ENCODE data around the gene TSPAN1.

TSPAN1 gene

DNA sequence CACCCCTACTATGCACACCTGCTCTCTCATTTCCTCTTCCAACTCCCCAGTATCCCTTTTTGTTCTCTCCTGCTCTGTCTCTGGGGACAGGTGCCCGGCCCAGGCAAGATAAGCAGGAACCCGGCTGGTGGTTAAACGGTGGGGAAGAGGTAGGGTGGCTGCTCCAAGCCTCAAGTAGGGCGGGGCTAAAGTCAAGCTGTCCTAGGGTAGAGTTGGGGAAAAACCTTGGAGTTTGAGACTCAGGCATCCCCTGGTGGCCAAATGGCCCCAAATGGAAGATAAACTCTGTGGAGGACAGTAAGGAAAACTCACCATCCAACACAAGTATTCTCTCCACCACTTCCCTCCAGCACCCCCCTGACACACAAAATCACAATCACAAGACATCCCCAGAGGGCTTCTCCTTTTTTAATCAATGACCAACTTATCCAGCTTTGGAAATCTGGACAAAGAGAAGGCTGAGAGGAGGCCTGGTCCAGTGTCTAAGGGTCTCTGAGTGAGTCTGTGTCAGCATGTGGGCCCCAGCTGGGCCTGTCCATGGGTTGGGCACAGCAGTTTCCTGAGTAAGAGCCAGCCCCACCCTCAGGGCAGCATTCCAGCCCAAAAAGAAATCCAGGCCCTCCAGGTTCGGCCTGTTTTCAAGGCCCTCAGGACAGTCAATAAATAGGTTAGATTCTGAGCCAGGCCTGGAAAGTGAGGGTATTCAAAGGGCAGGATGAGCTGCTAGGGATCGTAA is 13.6 kb downstream of the TSPAN1 start:
- no peak for DNase-seq

DNA sequence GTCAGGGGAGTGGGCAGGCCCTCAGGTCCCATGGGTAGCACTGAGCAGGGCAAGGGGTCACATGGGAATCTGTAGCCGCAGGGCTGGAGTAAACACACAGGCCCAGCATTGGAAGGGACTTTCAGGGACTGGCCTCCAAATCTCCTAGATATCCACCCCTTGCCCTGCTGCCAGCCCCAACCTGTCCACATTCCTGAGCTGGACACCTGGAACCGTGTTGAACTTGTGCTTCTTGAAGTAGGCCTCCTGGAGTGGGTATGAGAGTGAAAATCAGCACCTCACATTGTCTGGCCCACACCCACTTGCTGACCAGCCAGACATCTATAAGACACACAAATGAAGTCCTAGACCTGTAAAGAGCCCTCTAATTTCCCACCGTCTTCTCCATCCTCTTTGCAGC is 15.7 kb downstream of the TSPAN1 start:
- DNase-seq, result no peak

DNA sequence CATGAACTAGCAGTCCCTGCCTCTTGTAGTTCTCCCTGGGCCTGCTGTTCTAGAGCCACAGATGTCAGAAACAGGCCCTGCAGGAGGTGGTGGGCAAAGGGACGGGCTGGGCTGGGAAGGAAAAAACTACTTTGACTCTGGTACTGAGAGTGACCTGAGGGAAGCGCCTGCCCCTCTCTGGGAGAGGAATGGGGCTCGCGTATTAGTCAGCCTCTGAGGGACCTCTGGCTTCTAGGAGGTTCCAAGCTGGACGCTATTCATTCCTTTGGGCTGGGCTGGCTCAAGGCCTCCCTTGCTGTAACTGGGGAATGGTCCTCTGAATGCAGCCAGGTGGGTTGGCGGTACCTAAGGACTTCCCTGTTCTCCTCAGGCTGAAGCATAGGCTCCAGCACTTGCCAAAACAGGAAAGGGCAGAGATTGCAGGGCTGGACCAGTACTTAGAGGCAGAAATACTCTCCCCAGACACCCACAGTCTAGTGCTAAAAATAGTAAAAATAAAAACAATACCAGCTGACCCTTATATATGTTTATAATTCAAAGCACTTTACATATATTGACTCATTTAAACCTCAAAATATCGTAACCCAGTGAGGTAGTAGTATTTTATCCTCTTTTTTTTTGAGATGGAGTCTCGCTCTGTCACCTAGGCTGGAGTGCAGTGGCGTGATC is 16.3 kb downstream of the TSPAN1 start:
- DNase-seq, result no peak

DNA sequence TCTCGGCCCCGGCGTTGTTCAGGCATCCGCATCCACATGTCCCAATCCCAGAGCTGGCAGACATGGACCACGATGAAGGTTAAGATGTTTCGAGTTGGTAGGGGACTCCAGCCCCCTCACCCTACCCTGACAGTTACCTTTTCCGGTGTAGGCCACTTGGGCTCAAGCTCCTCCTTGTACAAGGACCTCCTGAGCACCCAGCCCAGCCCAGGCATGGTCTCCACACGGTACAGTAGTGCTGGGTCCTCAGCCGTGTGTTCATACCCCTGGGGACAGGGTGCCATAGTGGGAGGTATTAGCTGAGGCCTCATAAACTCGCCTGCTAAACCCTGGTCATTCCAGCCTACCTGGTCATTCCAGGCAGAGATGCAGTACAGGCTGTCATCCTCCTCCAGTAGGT is 17.3 kb downstream of the TSPAN1 start:
- no peak for DNase-seq

DNA sequence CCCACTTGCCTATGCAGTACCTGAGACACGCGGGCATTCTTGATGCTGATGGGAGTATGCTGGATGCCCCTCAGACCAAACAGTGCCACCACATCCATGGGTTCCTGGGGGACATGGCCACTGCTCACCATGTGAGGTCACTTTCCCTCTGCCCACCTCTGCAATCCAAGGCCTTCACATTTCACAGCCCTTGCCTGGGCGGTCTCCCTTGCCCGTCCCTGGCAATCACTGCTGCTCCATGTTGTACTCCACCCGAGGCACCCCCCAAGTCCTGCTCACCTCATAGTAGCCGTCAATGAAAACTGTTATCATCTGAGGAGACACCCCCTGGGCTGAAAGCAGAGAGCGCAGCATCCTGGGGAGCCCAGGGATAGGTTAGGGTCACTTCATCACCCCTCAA is 18.4 kb downstream of the TSPAN1 start:
- DNase-seq, result no peak

DNA sequence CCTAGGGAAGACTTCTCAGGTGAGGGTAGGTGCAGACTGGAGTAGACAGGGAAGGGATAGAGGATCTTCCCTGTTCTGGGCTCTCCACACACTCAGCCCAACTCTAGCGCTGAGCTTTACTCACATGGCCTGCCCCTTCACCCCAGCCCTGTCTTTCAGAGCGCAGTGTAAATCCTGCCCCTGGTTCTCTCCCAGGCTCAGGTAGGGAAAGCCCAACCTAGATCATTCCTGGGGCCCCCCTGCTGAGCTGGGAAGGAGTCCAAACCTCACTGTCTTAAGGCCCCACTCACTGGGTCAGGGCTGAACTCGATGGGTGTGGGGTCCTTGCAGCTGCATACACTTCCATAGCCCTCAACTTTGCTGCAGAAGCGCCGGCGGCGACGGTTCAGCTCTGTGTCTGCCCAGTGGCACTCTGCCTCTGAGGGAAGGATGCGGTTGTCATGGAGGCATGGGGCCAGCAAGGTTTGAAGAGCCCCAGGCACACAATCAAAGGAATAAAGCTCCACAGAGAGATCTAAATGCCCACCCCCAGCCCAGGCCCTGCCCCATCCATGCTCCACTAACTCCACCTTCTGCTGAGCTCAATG is 19.2 kb downstream of the TSPAN1 start:
- DNase-seq, result no peak

DNA sequence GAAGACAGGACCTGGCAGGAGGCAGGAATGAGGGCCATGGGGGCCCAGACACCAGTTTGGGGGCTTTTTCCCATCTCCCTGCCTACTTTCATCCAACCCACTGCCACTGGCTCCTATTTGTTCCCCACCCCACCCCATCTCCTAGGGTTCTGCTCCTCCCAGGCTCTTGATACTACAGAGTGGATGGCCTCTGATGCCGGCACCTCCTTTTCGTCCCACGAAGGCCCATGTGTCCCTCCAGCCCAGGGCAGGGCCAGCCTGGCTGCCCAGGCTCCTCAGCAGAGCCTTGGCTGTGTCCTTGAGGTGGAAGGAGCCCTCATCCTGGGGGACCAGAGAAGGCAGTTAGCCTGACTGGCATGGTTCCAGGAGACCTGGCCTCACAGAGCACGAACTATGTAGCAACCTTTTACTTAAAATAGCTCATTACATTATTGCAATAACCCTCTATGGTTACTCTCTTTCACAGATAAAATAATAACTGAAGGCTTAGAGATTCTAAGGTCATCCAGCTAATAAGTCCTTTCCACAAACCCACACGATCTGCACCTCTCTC is 19.8 kb downstream of the TSPAN1 start:
- no peak for DNase-seq

DNA sequence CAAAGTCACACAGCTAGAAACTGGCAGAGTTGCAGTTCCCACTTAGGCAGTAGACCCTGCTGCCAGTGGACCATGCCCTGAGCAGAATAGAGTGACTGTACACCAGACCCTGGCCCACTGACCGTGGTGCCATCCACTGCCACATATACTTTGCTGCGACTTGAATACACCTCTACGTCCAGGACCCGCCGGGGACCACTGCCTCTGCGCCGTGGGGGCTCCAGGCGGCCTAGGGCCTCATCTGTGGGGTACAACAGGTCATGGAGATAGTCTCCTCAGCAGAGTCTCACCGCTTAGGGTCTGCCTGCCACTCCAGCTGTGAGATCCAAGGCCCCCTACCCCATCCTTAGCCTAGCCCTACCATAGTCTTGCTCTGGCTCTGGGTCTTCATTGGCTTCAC is 21.7 kb downstream of the TSPAN1 start:
- no peak for DNase-seq

DNA sequence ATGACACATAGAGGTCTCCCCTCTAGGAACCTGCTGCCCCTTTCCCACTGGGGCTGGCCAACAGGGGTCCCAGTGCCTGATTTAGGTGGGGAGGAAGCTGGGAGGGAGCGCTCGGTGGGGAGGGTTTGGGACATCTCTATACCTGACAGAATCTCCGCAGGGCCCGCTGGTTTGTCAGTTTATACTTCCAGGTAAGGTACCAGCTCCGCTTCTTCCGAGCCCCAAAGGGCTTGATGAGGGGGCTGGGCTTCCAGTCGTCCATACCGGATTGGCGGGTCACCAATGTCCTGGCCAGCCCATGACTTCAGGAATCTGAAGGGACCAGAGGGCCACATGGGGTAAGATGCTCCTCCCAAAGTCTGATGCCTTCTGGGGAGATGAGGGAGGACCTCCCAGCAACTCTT is 22.7 kb downstream of the TSPAN1 start:
- no peak for DNase-seq

DNA sequence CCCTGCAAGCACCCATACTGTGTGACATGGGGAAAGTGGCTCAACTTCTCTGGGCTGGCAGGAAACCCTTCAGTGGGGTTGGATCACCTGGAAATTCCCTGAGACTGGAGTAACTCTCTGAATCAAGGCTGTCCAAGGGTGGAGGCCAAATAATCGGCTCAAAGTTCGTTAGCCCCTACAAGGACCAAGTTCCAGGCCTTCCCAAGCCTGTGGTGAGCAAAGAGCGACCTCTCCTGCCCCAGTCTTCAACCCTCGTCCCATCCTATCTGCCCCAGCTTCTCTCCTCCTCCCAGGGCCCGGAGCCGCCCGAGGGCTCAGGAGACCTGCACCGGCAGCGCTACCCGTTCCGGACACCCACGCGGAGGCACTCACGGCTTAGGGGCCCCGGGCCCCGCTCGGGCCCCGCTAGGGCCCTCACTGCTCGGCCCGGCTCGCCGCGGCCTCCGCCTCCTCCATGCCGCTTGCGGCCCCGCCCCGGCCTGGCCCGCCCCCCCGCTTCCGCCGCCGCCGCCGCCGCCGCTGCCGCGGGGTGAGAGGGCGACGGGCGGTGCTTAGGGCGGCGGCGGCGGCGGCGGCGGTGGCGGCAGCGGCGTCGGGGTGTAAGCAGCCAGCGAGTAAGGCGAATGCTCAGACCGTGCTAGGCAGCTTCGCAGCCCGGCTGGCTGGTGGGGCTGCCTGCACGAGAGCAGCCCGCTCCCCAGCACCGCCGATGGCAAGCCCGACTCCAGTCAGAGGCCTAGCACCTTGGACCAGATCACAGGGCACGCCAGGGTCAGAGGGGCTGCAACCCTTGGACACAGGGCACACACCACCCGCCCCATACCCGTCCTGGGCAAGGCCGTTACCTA is 23.3 kb downstream of the TSPAN1 start, which contains the start of gene POMGNT1:
Gene POMGNT1, minus strand, starts transcription at position 471 of the 848 bp plus-strand sequence. CDS start 613 bp downstream, outside the sequence.
- DNase-seq, result peak; percentile 61

DNA sequence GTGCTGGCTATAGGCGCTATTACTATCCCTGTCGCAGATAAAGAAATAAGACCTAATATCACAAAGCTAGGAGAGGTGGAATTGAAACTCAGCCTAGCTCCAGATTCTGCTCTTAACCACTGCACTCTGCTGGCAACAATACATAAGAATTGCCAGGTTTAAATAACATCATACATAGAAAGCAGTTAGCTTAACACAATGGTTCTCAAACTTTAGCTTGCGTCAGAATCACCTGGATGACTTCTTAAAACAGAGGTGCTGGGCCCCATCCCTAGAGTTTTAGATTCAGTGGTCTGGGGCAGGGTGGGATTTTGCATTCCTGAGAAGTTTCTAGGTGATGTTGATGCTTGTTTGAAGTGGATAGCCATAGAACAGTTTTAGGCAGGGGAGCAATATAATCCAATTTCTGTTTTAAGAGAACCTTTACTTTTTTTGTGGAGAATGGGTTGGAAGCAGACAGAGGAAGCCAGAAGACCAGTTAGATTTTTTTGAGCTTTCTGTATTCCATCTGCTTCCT is 24.4 kb downstream of the TSPAN1 start:
- no peak for DNase-seq

DNA sequence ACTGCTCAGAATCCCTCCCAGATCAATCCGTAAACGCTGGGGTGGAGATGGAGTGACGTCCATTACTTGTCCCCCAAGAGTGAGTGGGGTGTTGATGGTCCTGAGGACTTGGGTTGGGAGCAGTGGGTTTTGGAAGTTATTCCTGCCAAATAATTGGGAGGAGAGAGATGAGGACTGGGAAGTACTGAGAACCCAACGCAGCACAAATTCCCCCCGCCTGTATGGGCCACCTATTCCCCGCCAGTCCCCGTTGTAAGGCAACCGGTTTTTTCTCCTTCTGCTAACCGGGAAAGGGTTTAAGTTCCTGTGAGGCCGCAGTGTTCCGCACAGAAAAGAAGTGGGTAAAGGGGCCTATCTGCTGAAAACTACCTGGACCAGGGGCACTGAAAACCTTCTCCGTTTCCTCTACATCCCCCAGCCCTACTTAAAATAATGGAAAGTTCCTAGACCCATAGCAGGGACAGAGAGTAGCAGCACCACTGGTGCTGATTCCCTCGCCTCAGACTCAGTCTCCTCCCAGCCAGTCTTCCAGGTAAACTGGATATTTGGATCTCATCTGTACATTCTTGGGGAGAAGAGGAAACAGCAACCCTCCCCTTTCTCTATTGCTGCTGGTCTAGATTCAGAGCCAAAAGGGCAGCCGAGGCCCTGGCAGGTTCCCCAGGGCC is 29.0 kb downstream of the TSPAN1 start:
- no peak for DNase-seq

DNA sequence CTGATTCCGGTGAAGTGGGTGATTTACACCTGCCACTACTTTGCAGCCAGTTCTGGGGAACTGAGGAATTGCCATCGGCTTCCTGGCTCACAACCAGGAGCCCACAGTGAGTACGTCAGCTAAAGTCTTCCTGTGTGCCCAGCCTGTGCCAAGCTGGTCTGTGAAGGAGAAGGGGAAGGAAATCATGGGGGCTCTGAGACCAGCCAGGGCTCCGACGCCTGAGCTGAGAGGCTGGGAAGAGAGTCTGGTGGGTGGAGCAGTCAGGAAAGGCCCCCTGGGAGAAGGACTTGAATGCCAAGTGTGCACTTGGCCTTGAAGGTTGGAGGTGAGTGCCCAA is 29.5 kb downstream of the TSPAN1 start:
- DNase-seq, result no peak

DNA sequence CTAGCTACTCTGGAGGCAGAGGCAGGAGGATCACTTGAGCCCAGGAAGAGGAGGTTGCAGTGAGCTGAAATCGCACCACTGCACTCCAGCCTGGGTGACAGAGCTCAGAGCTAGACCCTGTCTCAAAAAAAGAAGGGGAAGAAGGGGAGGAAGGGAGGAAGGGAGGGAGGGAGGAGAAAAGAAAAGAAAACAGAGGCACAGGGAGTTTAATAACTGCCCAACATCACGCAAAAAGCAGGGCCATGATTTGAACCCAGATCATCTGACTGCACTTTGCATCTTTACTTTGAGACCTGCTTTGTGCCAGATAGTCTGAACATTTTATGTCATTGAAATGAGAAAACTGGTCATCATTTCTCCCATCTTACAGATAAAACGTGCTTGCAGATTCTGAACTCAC is 30.3 kb downstream of the TSPAN1 start:
- DNase-seq, result no peak

DNA sequence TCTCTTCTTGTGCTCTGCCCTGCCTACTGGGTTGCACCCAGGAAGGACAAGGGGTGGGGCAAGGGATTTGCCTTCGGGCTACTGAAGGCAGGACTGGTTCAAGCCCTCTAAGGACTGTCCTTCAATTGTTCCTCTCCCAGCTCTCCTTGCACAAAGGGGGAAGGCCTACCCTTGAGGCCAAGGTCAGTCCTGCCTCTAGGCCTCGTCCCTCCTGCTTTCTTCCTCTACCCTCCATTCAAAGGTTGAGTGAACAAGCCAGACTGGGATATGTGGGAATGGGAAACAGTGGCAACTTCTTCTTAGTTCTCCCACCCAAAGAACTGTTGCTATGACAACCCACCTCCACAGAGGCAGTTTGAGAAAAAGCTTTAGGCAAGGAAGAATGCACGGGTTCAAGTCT is 30.9 kb downstream of the TSPAN1 start:
- DNase-seq, result no peak

DNA sequence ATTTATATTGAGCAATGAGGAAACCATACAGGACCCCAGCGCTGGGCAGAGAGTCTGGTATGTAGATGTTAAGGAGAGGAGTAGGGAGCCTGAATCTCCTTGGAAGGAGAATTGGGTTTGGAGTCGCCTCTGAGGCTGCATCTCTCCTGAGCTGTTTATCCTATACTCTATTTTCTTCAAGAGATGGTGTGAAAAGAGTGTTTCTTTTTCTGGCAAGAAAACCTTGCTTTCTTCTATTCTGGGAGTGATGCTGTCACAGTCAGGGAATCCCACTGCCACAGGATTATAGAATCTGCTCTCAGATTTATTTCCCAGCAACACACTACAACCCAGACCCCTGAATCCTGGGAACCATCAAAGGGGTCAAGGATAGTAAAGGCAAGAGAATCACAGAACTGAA is 31.5 kb downstream of the TSPAN1 start:
- no peak for DNase-seq

DNA sequence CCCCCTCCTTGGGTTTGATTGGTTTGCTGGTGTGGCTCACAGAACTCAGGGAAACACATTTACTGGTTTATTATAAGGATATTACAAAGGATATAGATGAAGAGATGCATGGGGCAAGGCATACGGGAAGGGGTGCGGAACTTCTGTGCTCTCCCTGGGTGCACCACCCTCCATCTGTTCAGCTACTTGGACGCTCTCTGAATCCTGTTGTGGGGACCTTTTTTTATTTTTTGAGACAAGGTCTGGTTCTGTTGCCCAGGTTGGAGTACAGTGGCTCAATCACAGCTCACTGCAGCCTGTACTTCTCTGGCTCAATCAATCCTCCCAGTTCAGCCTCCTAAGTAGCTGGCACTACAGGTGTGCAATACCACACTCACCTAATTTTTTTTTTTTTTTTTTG is 35.7 kb downstream of the TSPAN1 start:
- DNase-seq, result no peak

DNA sequence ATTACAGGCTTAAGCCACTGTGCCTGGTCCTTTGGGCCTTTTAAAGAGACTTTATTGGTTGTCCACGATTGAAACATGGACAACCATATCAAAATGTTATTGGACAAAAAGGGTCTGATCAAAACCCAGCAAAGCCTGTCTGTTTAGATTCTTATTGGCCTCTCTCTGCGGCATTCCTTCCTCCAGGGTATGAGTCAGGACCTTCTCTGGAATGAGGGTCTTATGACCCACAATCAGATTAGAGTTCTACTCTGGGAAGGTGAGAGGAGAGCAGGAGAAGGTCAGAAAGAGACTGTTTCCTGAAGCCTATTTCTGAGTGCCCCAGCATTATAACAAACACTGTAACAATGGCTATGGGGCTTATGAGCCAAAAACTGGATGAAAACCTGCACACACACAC is 36.2 kb downstream of the TSPAN1 start:
- DNase-seq, result no peak

DNA sequence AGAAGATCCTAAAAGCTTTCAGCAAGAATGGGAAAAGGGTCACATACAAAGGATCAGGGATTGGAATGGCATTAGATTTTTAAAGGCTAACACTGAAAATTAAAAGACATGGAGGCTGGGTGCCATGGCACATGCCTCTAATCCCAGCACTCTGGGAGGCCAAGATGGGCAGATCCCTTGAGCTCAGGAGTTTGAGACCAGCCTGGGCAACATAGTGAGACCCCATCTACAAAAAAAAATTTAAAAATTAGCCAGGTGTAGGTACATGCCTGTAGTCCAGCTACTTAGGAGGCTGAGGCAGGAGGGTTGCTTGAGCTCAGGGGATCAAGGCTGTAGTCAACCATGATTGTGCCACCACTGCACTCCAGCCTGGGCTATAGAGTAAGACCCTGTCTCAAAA is 40.6 kb downstream of the TSPAN1 start:
- DNase-seq, result no peak

DNA sequence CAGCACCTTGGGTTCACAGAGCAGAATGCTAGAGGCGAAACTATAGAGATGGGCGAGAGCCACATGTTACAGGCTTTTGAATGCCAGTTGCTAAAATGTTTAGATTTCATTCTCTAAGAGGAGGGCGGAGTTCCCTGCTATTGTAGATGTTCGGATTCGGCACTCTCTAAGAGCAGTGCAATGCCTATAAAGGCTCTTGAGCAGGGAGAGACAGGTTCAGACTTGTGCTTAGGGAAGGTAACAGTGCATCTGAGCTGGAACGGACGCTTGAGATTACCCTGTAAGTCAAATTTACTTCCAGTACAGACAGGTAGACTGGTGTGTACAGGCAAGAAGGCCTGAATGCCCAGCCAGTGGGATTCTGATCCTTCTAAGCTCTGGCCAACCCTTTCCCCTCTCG is 43.6 kb downstream of the TSPAN1 start:
- no peak for DNase-seq

DNA sequence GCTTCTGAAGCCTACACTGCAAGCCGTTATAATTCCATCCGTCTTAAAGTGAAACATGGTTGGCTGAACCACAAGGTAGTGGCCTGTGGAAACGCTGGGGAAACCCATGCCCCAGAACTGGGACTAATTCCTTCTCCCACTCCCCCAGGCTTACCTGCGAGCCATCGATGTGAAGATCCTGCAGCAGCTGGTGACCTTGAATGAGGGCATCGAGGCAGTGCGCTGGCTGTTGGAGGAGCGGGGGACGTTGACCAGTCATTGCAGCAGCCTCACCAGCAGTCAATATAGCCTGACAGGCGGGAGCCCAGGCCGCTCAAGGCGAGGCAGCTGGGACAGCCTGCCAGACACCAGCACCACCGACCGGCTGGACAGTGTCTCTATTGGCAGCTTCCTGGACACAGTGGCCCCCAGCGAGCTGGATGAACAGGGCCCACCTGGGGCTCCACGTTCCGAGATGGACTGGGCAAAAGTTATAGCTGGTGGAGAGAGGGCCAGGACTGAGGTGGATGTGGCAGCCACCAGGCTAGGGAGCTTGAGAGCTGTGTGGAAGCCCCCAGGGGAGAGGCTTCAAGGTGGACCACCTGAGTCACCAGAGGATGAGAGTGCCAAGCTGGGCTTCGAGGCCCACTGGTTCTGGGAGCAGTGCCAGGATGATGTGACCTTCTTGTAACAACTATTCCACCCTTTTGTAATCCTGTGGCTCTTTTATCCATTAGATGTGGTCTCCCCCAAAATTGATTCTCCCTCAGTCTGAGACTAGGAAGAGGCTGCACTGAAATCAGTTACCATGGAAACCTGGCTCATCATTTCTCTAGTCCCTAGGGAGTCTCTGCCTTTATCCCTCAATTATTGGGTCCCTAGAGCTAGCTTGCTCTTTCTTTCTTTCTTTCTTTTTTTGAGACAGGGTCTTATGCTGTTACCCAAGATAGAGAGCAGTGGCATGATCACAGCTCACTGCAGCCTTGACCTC is 44.9 kb downstream of the TSPAN1 start:
- DNase-seq, result no peak
